ENCODE results near the gene MAML3. TPM values are rescaled to one million over a fixed set of nuclear protein-coding genes. Genes with fewer than 3 reads are reported as not detected.

MAML3 gene
- total and polyA plus RNA-seq, 8 donors: 1.7 to 20.3 (median 8.4) TPM

- Histone ChIP-seq H3K9me3 (no peaks in the 10 kb centered on the region), H3K27me3 (no peaks in the 10 kb centered on the region), H3K36me3 (no peaks in the 10 kb centered on the region), H3K4me3 (no peak overlapping the region), H3K4me1 (peaks cover 0 to 3% (median 0%) of the 10 kb centered on the region in 4 donors), H3K27ac (no peak overlapping the region)
- WGBS, 5 donors: 76 to 90% (median 87%) methylated on average over 12 of the region's 12 CpGs
- peak in 1 of 2 donors; percentile 44 for DNase-seq
- TF ChIP-seq EP300 (IDR thresholded peaks at IDR 0.05) (no peak), POLR2AphosphoS5 (IDR thresholded peaks at IDR 0.05) (no peak), POLR2A (IDR thresholded peaks at IDR 0.05) (no peak), CTCF (IDR thresholded peaks at IDR 0.05) (no peak)
- intact Hi-C loops (cut with DNase I; ENCODE audit: low total_unique reads): no loop called here
Observed at GRCh38 chr4:139786494-139787354, 367.3 kb downstream of the MAML3 start.

- WGBS, 5 donors: 91 to 98% (median 96%) methylated on average over 4 of the region's 4 CpGs
- H3K27ac ChIP-seq: no peak overlapping the region
- no peaks in the 10 kb centered on the region for H3K36me3 ChIP-seq
- no peak for DNase-seq
- no peak for TF ChIP-seq EP300 (IDR thresholded peaks at IDR 0.05)
- no peak for TF ChIP-seq POLR2AphosphoS5 (IDR thresholded peaks at IDR 0.05)
- TF ChIP-seq CTCF (IDR thresholded peaks at IDR 0.05): no peak
- TF ChIP-seq POLR2A (IDR thresholded peaks at IDR 0.05): no peak
- H3K9me3 ChIP-seq: no peaks in the 10 kb centered on the region
- intact Hi-C loops (cut with DNase I; ENCODE audit: low total_unique reads): no loop called here
- no peak overlapping the region for H3K4me3 ChIP-seq
- peaks cover 0 to 3% (median 0%) of the 10 kb centered on the region in 4 donors for H3K4me1 ChIP-seq
- H3K27me3 ChIP-seq: no peaks in the 10 kb centered on the region
Observed at GRCh38 chr4:139785356-139785755, 368.6 kb downstream of the MAML3 start.

GRCh38 chr4:139783741-139784484 is 370.1 kb downstream of the MAML3 start:
- DNase-seq: peak in 1 of 2 donors; percentile 69
- no peaks in the 10 kb centered on the region for H3K36me3 ChIP-seq
- intact Hi-C loops (cut with DNase I; ENCODE audit: low total_unique reads): no loop called here
- WGBS, 5 donors: 84 to 90% (median 86%) methylated on average over 20 of the region's 20 CpGs
- H3K4me3 ChIP-seq: no peak overlapping the region
- peaks cover 0 to 3% (median 0%) of the 10 kb centered on the region in 4 donors for H3K4me1 ChIP-seq
- H3K9me3 ChIP-seq: no peaks in the 10 kb centered on the region
- no peaks in the 10 kb centered on the region for H3K27me3 ChIP-seq
- no peak overlapping the region for H3K27ac ChIP-seq
- TF ChIP-seq POLR2A (IDR thresholded peaks at IDR 0.05) (no peak), CTCF (IDR thresholded peaks at IDR 0.05) (no peak), EP300 (IDR thresholded peaks at IDR 0.05) (no peak), POLR2AphosphoS5 (IDR thresholded peaks at IDR 0.05) (no peak)

- Histone ChIP-seq H3K4me1 (peaks cover 0 to 3% (median 0%) of the 10 kb centered on the region in 4 donors), H3K4me3 (no peak overlapping the region), H3K36me3 (no peaks in the 10 kb centered on the region), H3K9me3 (no peaks in the 10 kb centered on the region), H3K27me3 (no peaks in the 10 kb centered on the region), H3K27ac (no peak overlapping the region)
- TF ChIP-seq POLR2A (IDR thresholded peaks at IDR 0.05): no peak
- no peak for TF ChIP-seq POLR2AphosphoS5 (IDR thresholded peaks at IDR 0.05)
- TF ChIP-seq CTCF (IDR thresholded peaks at IDR 0.05): no peak
- no peak for TF ChIP-seq EP300 (IDR thresholded peaks at IDR 0.05)
- 79 to 88% (median 82%) methylated on average over 7 of the region's 7 CpGs for WGBS, 5 donors
- intact Hi-C loops (cut with DNase I; ENCODE audit: low total_unique reads): no loop called here
- no peak for DNase-seq
Observed at GRCh38 chr4:139782926-139783522, 371.0 kb downstream of the MAML3 start.
